PC-9 (cell line): ENCODE data around the gene ADIPOR2. TPM values are rescaled to one million over a fixed set of nuclear protein-coding genes. Genes with fewer than 3 reads are reported as not detected.

ENCODE experiments used
- BruUV-seq: library from RNA; stranded (reverse); fragments of 400-500 nt; replicated peaks from 2 replicates; lab custom pipeline; 2021; lab: Mats Ljungman, UMichigan
- CTCF ChIA-PET: fragments of 300-600 bp; sonication (Branson Sonifier 250); formaldehyde crosslinking; loops from one replicate; lab custom pipeline; 2022; ENCODE audit warnings: antibody characterized with exemption; lab: Charles Lee
- POLR2A ChIA-PET: fragments of 300-600 bp; sonication (Branson Sonifier 250); formaldehyde crosslinking; loops from one replicate; lab custom pipeline; 2022; ENCODE audit warnings: antibody characterized with exemption; ENCODE audit not compliant: unreplicated experiment; lab: Charles Lee
- DNase-seq, 2 experiments: peaks; one replicate each; pipeline versions ENCODE4 v3.0.0 to v3.0.0-alpha.2; 2015 to 2022; ENCODE audit warnings: mixed read lengths in 1 of 2
- H2AFZ ChIP-seq: fragments of 200-600 bp; sonication (generic); 2 replicates; pipeline ENCODE4 v1.8.1; 2017; ENCODE audit warnings: antibody characterized with exemption
- H3F3A ChIP-seq: fragments of 200-600 bp; sonication (generic); 2 replicates; pipeline ENCODE4 v1.8.1; 2017; ENCODE audit warnings: antibody characterized with exemption, mild to moderate bottlenecking, low read depth; ENCODE audit not compliant: insufficient read depth
- H3K27ac ChIP-seq: fragments of 200-600 bp; sonication (generic); 2 replicates; pipeline ENCODE4 v1.6.1; 2016; ENCODE audit warnings: mixed run types
- H3K27me3 ChIP-seq: fragments of 200-600 bp; sonication (generic); 2 replicates; pipeline ENCODE4 v1.6.1; 2016; ENCODE audit warnings: low read depth, mixed run types; ENCODE audit not compliant: insufficient read depth
- H3K36me3 ChIP-seq: fragments of 200-600 bp; sonication (generic); 2 replicates; pipeline ENCODE4 v1.6.1; 2016; ENCODE audit warnings: low read depth, mixed run types
- H3K4me1 ChIP-seq: fragments of 200-600 bp; sonication (generic); replicated peaks from 2 replicates; pipeline ENCODE4 v1.6.1; 2016; ENCODE audit warnings: mixed run types; ENCODE audit not compliant: insufficient read depth
- H3K4me2 ChIP-seq: fragments of 200-600 bp; sonication (generic); 2 replicates; pipeline ENCODE4 v1.6.1; 2017; ENCODE audit warnings: mixed run types
- H3K4me3 ChIP-seq: fragments of 200-600 bp; sonication (generic); 2 replicates; pipeline ENCODE4 v1.6.1; 2016; ENCODE audit warnings: mixed run types
- H3K79me2 ChIP-seq: fragments of 200-600 bp; sonication (generic); 2 replicates; pipeline ENCODE4 v1.6.1; 2017; ENCODE audit warnings: low read depth, mixed run types
- H3K9me2 ChIP-seq: fragments of 200-600 bp; sonication (generic); 2 replicates; pipeline ENCODE4 v1.8.1; 2017; ENCODE audit warnings: mild to moderate bottlenecking; ENCODE audit not compliant: insufficient read depth
- H3K9me3 ChIP-seq: fragments of 200-600 bp; sonication (generic); 2 replicates; pipeline ENCODE4 v1.8.1; 2016; ENCODE audit warnings: low read depth; ENCODE audit not compliant: insufficient read depth
- H4K20me1 ChIP-seq: fragments of 200-600 bp; sonication (generic); 2 replicates; pipeline ENCODE4 v1.8.1; 2017; ENCODE audit not compliant: insufficient read depth
- CTCF ChIP-seq: fragments of 200-600 bp; sonication (generic); conservative IDR thresholded peaks from 2 replicates; pipeline ENCODE4 v1.6.1; 2017; ENCODE audit warnings: mixed run types, antibody characterized with exemption, mild to moderate bottlenecking, moderate library complexity
- EZH2 ChIP-seq: fragments of 200-600 bp; sonication (generic); IDR thresholded peaks from 2 replicates; pipeline ENCODE4 v1.8.0; 2017; ENCODE audit warnings: antibody characterized with exemption, low read depth
- intact Hi-C: fragments of 100-400 bp; cut with micrococcal nuclease; formaldehyde crosslinking; loops from one replicate; pipeline ENCODE4 v1.10.0; 2022; ENCODE audit not compliant: unreplicated experiment
- total RNA-seq: library from RNA; stranded (reverse); gene quantifications from 2 replicates; pipeline ENCODE4 v1.2.3, GENCODE V29; 2021

Gene ADIPOR2
- total RNA-seq, 1 experiment from 2014 or later, result 107 TPM

- Histone ChIP-seq H3K79me2 (no peaks in the 10 kb centered on the region), H3K4me3 (no peak overlapping the region), H3K27me3 (peaks cover 99% of the 10 kb centered on the region), H3K9me3 (no peaks in the 10 kb centered on the region), H2AFZ (no peak overlapping the region), H3K9me2 (no peaks in the 10 kb centered on the region), H3K4me1 (no peaks in the 10 kb centered on the region), H3K4me2 (no peak overlapping the region), H3K27ac (no peak overlapping the region), H3F3A (no peaks in the 10 kb centered on the region), H4K20me1 (peaks cover 11% of the 10 kb centered on the region; the same call in 1 of the 2 replicates), H3K36me3 (no peaks in the 10 kb centered on the region)
- BruUV-seq, result no TSS peak
- ChIA-PET CTCF (no interaction called here), POLR2A (no interaction called here)
- TF ChIP-seq EZH2 (no peak), CTCF (no peak)
- intact Hi-C loops, result no loop called here
- no peak for DNase-seq
These were observed 138.5 kb downstream of the ADIPOR2 start for GRCh38 chr12:1829306-1829900.

GRCh38 chr12:1830401-1830845 lies 139.6 kb downstream of the ADIPOR2 start:
- Histone ChIP-seq H4K20me1 (peaks cover 9% of the 10 kb centered on the region; the same call in 1 of the 2 replicates), H3K27me3 (peaks cover 99% of the 10 kb centered on the region), H3K4me1 (no peaks in the 10 kb centered on the region), H3F3A (no peaks in the 10 kb centered on the region), H3K9me2 (no peaks in the 10 kb centered on the region), H2AFZ (no peak overlapping the region), H3K79me2 (no peaks in the 10 kb centered on the region), H3K27ac (no peak overlapping the region), H3K36me3 (no peaks in the 10 kb centered on the region), H3K9me3 (no peaks in the 10 kb centered on the region), H3K4me2 (no peak overlapping the region), H3K4me3 (no peak overlapping the region)
- ChIA-PET CTCF (interaction anchor here (0.6 kb wide), 1 partner anchor 1540 kb away, joined by 6 read pairs; no protein-coding TSS in a partner anchor), POLR2A (no interaction called here)
- TF ChIP-seq CTCF (no peak), EZH2 (no peak)
- intact Hi-C loops, result no loop called here
- no TSS peak for BruUV-seq
- no peak for DNase-seq

GRCh38 chr12:1830981-1831963 lies 140.4 kb downstream of the ADIPOR2 start:
- ChIA-PET CTCF (interaction anchor here (0.6 kb wide), 1 partner anchor 1369 kb away, joined by 3 read pairs; no protein-coding TSS in a partner anchor), POLR2A (no interaction called here)
- intact Hi-C loops, result no loop called here
- H3K79me2 ChIP-seq, result no peaks in the 10 kb centered on the region
- H3K4me2 ChIP-seq, result no peak overlapping the region
- no peaks in the 10 kb centered on the region for H3K9me3 ChIP-seq
- H3K9me2 ChIP-seq, result no peaks in the 10 kb centered on the region
- no peak for TF ChIP-seq CTCF
- TF ChIP-seq EZH2, result no peak
- H3K27me3 ChIP-seq, result peaks cover 99% of the 10 kb centered on the region
- no peaks in the 10 kb centered on the region for H3F3A ChIP-seq
- no peak overlapping the region for H2AFZ ChIP-seq
- BruUV-seq, result no TSS peak
- peaks cover 6% of the 10 kb centered on the region; the same call in 1 of the 2 replicates for H4K20me1 ChIP-seq
- H3K4me3 ChIP-seq, result no peak overlapping the region
- no peaks in the 10 kb centered on the region for H3K4me1 ChIP-seq
- H3K27ac ChIP-seq, result no peak overlapping the region
- H3K36me3 ChIP-seq, result no peaks in the 10 kb centered on the region
- DNase-seq, result peak; percentile 68 to 86
